GM12878 (cell line): ENCODE measurements around the gene KRT78. TPM values are rescaled to one million over a fixed set of nuclear protein-coding genes. Genes with fewer than 3 reads are reported as not detected.

Experiments used
- ATAC-seq: fragments of 200-7000 bp; cut with Tn5 transposase; 3 replicates; pipeline ENCODE4 v1.9.1; 2020; ENCODE audit warnings: mild to moderate bottlenecking, moderate library complexity
- BruUV-seq: library from RNA; stranded (reverse); fragments of 400-500 nt; replicated peaks from 2 replicates; lab custom pipeline; 2021; lab: Mats Ljungman, UMichigan
- CTCF ChIA-PET: fragments of 300-600 bp; sonication (Branson Sonifier 250); formaldehyde crosslinking; extraction: SDS; loops from one replicate; lab custom pipeline; 2021; ENCODE audit warnings: inconsistent platforms; lab: Yijun Ruan, JAX
- POLR2A ChIA-PET: fragments of 350-600 bp; formaldehyde crosslinking; extraction: SDS; loops from one replicate; lab custom pipeline; 2021; ENCODE audit warnings: inconsistent platforms; lab: Charles Lee
- RAD21 ChIA-PET: fragments of 300-600 bp; sonication (Branson Sonifier 250); formaldehyde crosslinking; loops from one replicate; lab custom pipeline; 2023; ENCODE audit warnings: antibody characterized with exemption; ENCODE audit not compliant: unreplicated experiment; lab: Charles Lee
- SMC1A ChIA-PET: fragments of 300-600 bp; sonication (Branson Sonifier 250); formaldehyde crosslinking; loops from one replicate; lab custom pipeline; 2023; ENCODE audit not compliant: unreplicated experiment, uncharacterized antibody; lab: Charles Lee
- DNase-seq: peaks from one replicate; pipeline ENCODE4 v3.0.0-alpha.2; 2011; ENCODE audit warnings: low read depth, low spot score
- FAIRE-seq: peaks from 3 replicates; lab custom pipeline; 2011; peaks lifted over from hg19 to GRCh38; lab: Jason Lieb, UNC
- H2AFZ ChIP-seq: 2 replicates; pipeline ENCODE4 v1.6.0; 2011; ENCODE audit warnings: low read depth, low read length, control low read depth; ENCODE audit not compliant: control insufficient read depth
- H3K27ac ChIP-seq: 2 replicates; pipeline ENCODE4 v1.5.1; 2011; ENCODE audit warnings: control low read depth; ENCODE audit not compliant: control insufficient read depth, insufficient read depth
- H3K27me3 ChIP-seq, 2 experiments: replicated peaks in 1 of 2; 2 replicates each; pipeline versions ENCODE4 v1.6.0 to v1.6.1; 2011; ENCODE audit warnings: low read length in 1 of 2; ENCODE audit not compliant: control insufficient read depth in 2 of 2, insufficient read depth in 2 of 2
- H3K36me3 ChIP-seq, 2 experiments: 2 replicates each; pipeline ENCODE4 v1.5.1; 2011; ENCODE audit warnings: low read length in 1 of 2; ENCODE audit not compliant: control insufficient read depth in 2 of 2, insufficient read depth in 2 of 2
- H3K4me1 ChIP-seq: 2 replicates; pipeline ENCODE4 v1.6.1; 2011; ENCODE audit warnings: mild to moderate bottlenecking, low read length, moderate library complexity, mixed read lengths; ENCODE audit not compliant: control insufficient read depth, insufficient read depth
- H3K4me2 ChIP-seq: 2 replicates; pipeline ENCODE4 v1.6.0; 2011; ENCODE audit warnings: control low read depth; ENCODE audit not compliant: control insufficient read depth, insufficient read depth
- H3K4me3 ChIP-seq: fragments of 200-600 bp; sonication (generic); 2 replicates; pipeline ENCODE4 v1.5.1; 2016
- H3K79me2 ChIP-seq: 2 replicates; pipeline ENCODE4 v1.6.0; 2011; ENCODE audit warnings: low read length; ENCODE audit not compliant: control insufficient read depth, insufficient read depth
- H3K9ac ChIP-seq: 2 replicates; pipeline ENCODE4 v1.8.0; 2011; ENCODE audit warnings: low read length, control low read depth, mixed read lengths; ENCODE audit not compliant: control insufficient read depth, insufficient read depth
- H3K9me3 ChIP-seq: replicated peaks from 3 replicates; pipeline ENCODE4 v1.5.1; 2011; ENCODE audit warnings: mild to moderate bottlenecking, low read length; ENCODE audit not compliant: control insufficient read depth, insufficient read depth
- H4K20me1 ChIP-seq: 2 replicates; pipeline ENCODE4 v1.6.0; 2011; ENCODE audit not compliant: control insufficient read depth, insufficient read depth
- BRCA1 ChIP-seq: IDR thresholded peaks from 2 replicates; pipeline ENCODE4 v1.6.1; 2011; ENCODE audit warnings: low read depth, low read length, improper control_type of control experiment
- CHD1 ChIP-seq: IDR thresholded peaks from 2 replicates; pipeline ENCODE4 v1.6.1; 2012; ENCODE audit warnings: low read depth, low read length, improper control_type of control experiment
- CREM ChIP-seq: IDR thresholded peaks from 2 replicates; pipeline ENCODE4 v1.6.1; 2014; ENCODE audit warnings: antibody characterized with exemption, low read depth
- CTCF ChIP-seq, 3 experiments: IDR thresholded peaks in 2 of 3; conservative IDR thresholded peaks in 1 of 3; 2 replicates each; pipeline ENCODE4 v1.5.1; 2011; ENCODE audit warnings: low read depth in 3 of 3, low read length in 3 of 3, mild to moderate bottlenecking in 3 of 3, control low read depth in 2 of 3, moderate library complexity in 2 of 3, inconsistent platforms in 1 of 3, mixed read lengths in 1 of 3; ENCODE audit not compliant: control insufficient read depth in 2 of 3, insufficient read depth in 1 of 3; ENCODE audit errors: extremely low read depth in 1 of 3
- ESRRA ChIP-seq: IDR thresholded peaks from 2 replicates; pipeline ENCODE4 v1.6.1; 2012; ENCODE audit warnings: mild to moderate bottlenecking, low read length, improper control_type of control experiment
- GABPA ChIP-seq: IDR thresholded peaks from 2 replicates; pipeline ENCODE4 v1.6.1; 2014; ENCODE audit warnings: antibody characterized with exemption, low read depth, mild to moderate bottlenecking, inconsistent platforms
- KDM1A ChIP-seq: fragments of 200-600 bp; sonication (generic); IDR thresholded peaks from 2 replicates; pipeline ENCODE4 v1.6.1; 2016; ENCODE audit warnings: borderline replicate concordance
- MEF2A ChIP-seq: IDR thresholded peaks from 2 replicates; pipeline ENCODE4 v1.6.1; 2011; ENCODE audit warnings: low read depth, mild to moderate bottlenecking, low read length, moderate library complexity; ENCODE audit not compliant: insufficient read depth
- MTA3 ChIP-seq: IDR thresholded peaks from 2 replicates; pipeline ENCODE4 v1.6.1; 2012; ENCODE audit warnings: low read length, inconsistent platforms, borderline replicate concordance
- MXI1 ChIP-seq: fragments of 150-350 bp; IDR thresholded peaks from 2 replicates; pipeline ENCODE4 v1.6.1; 2011; ENCODE audit warnings: low read depth, mild to moderate bottlenecking, inconsistent platforms, low read length, improper control_type of control experiment
- MYB ChIP-seq: fragments of 150-350 bp; IDR thresholded peaks from 2 replicates; pipeline ENCODE4 v1.6.1; 2014; ENCODE audit warnings: mild to moderate bottlenecking, low read depth, low read length, borderline replicate concordance
- NBN ChIP-seq: fragments of 450-650 bp; IDR thresholded peaks from 2 replicates; pipeline ENCODE4 v1.6.1; 2016
- RAD51 ChIP-seq: fragments of 450-650 bp; IDR thresholded peaks from 2 replicates; pipeline ENCODE4 v1.6.1; 2016; ENCODE audit warnings: moderate library complexity, mild to moderate bottlenecking, inconsistent platforms
- RELB ChIP-seq: fragments of 450-650 bp; IDR thresholded peaks from 2 replicates; pipeline ENCODE4 v1.6.1; 2017; ENCODE audit warnings: low read depth, mild to moderate bottlenecking, moderate library complexity
- REST ChIP-seq: IDR thresholded peaks from 2 replicates; pipeline ENCODE4 v1.6.1; 2012; ENCODE audit warnings: mild to moderate bottlenecking, low read depth, low read length
- SUPT20H ChIP-seq: IDR thresholded peaks from 2 replicates; pipeline ENCODE4 v1.6.1; 2011; ENCODE audit warnings: low read depth, mild to moderate bottlenecking, low read length, moderate library complexity, borderline replicate concordance; ENCODE audit not compliant: control insufficient read depth
- YY1 ChIP-seq: IDR thresholded peaks from 2 replicates; pipeline ENCODE4 v1.6.1; 2011; ENCODE audit warnings: low read depth, mild to moderate bottlenecking, low read length
- ZZZ3 ChIP-seq: IDR thresholded peaks from 2 replicates; pipeline ENCODE4 v1.6.1; 2011; ENCODE audit warnings: low read depth; ENCODE audit not compliant: control insufficient read depth, insufficient read length
- WGBS: methylation state at CpG from one replicate; pipeline ENCODE4 v1.1.6; 2016; ENCODE audit warnings: low lambda C conversion rate; ENCODE audit not compliant: insufficient replicate concordance, insufficient coverage; ENCODE audit errors: missing lambda C conversion rate; 5-methylcytosine and 5-hydroxymethylcytosine counted together
- in situ Hi-C: fragments of 300-500 bp; cut with MboI; formaldehyde crosslinking; loops from 9 replicates; pipeline ENCODE4 v1.14.3; 2018; ENCODE audit warnings: mixed read lengths
- intact Hi-C: fragments of 100-400 bp; cut with micrococcal nuclease; formaldehyde crosslinking; loops from one replicate; pipeline ENCODE4 v1.14.2; 2022; ENCODE audit not compliant: unreplicated experiment
- polyA plus RNA-seq, 11 experiments: library from polyadenylated mRNA; depleted of rRNA in 4 of 11; unstranded in 6 of 11; stranded (reverse) in 5 of 11; fragments of >200 nt; fragmentation: Nextera tagmentation in 4 of 11; fragmentation: Illumina TruSeq in 1 of 11; extraction: Ambion mirVana in 4 of 11; extraction: Trizol in 1 of 11; gene quantifications; 1 replicate in 1 of 11; 2 replicates in 10 of 11; pipeline versions ENCODE4 v1.2.1 to v1.2.3, GENCODE V29; 2011 to 2016; ENCODE audit warnings: inconsistent platforms in 2 of 11, missing spikeins in 2 of 11, low read depth in 1 of 11
- total RNA-seq, 4 experiments: library from RNA; depleted of rRNA in 3 of 4; stranded (reverse); fragments of >200 nt in 3 of 4; fragmentation: Illumina TruSeq in 1 of 4; extraction: Trizol in 1 of 4; gene quantifications; 2 replicates each; pipeline versions ENCODE4 v1.2.1 to v1.2.3, GENCODE V29; 2013 to 2021

The KRT78 gene
- total and polyA plus RNA-seq, 10 of the 15 experiments (the other 5 are each of a cell fraction or from before 2014, with no cell fraction given), result 0.07 TPM; not detected in 9

- no peak for TF ChIP-seq MEF2A
- TF ChIP-seq GABPA, result no peak
- no peak for TF ChIP-seq ZZZ3
- TF ChIP-seq MYB, result no peak
- TF ChIP-seq, all 136 proteins: peak for 0
Measured at GRCh38 chr12:52809166-52809565, 39.6 kb downstream of the KRT78 start (continued).

- BruUV-seq, result no TSS peak
- Histone ChIP-seq H3K4me2 (no peak overlapping the region), H3K4me3 (no peak overlapping the region), H3K36me3 (no peaks in the 10 kb centered on the region), H3K9me3 (no peaks in the 10 kb centered on the region), H3K4me1 (no peaks in the 10 kb centered on the region), H3K9ac (no peak overlapping the region), H3K27me3 (peaks cover 0 to 3% of the 10 kb centered on the region in 2 experiments; a peak in 2 of 4 replicates), H2AFZ (no peak overlapping the region), H3K79me2 (no peaks in the 10 kb centered on the region), H4K20me1 (no peaks in the 10 kb centered on the region), H3K27ac (no peak overlapping the region)
- in situ Hi-C loops, result no loop called here
- ChIA-PET CTCF (no interaction called here), RAD21 (no interaction called here), POLR2A (no interaction called here), SMC1A (no interaction called here)
- 41% methylated on average over 8 of the region's 8 CpGs for WGBS
- DNase-seq, result no peak
- no peak for ATAC-seq
- intact Hi-C loops, result no loop called here
- FAIRE-seq, result no peak
- TF ChIP-seq CHD1 (no peak), YY1 (no peak), CTCF (IDR thresholded peaks at IDR 0.05 in 2 of 3, conservative IDR thresholded peaks at IDR 0.05 in 1 of 3; ENCODE audit: control insufficient read depth in 2 of 3, extremely low read depth in 1 of 3, insufficient read depth in 1 of 3, low read depth in 3 of 3, low read length in 3 of 3) (no peak), RELB (no peak), ESRRA (no peak), MXI1 (no peak), CREM (no peak), REST (no peak), BRCA1 (no peak), MTA3 (no peak), NBN (no peak), KDM1A (no peak), SUPT20H (no peak), RAD51 (no peak)
Measured at GRCh38 chr12:52808573-52809160, 40.1 kb downstream of the KRT78 start.
